Activated CD8-positive, alpha-beta memory T cell treated with anti-CD3 and anti-CD28 coated beads, Interleukin-2, amount 10 ng/mL, durations not matched to agents 7 days and 5 days (primary cell): ENCODE measurements around the gene S100A2. TPM values are rescaled to one million over a fixed set of nuclear protein-coding genes. Genes with fewer than 3 reads are reported as not detected.
"Not testable (repeated sequence)": the region's sequence is repeated elsewhere in the genome, so short reads cannot be mapped to it uniquely, and the experiment has no call there.

Source experiments
- ATAC-seq: fragments of 150-1000 bp; cut with Tn5 transposase; one replicate; pipeline ENCODE4 v1.10.0; 2021; ENCODE audit warnings: moderate library complexity
- CTCF ChIA-PET: fragments of 350-600 bp; sonication (Branson Sonifier 250); formaldehyde crosslinking; loops from one replicate; lab custom pipeline; 2021; ENCODE audit warnings: antibody characterized with exemption; lab: Charles Lee
- DNase-seq: peaks from one replicate; pipeline ENCODE4 v3.0.0-alpha.2; 2020
- H3K27ac Mint-ChIP-seq: one replicate; pipeline ENCODE4 v1.8.0; 2021; ENCODE audit warnings: mild to moderate bottlenecking, mixed read lengths
- H3K27me3 Mint-ChIP-seq: one replicate; pipeline ENCODE4 v1.8.0; 2021; ENCODE audit warnings: mixed read lengths
- H3K36me3 Mint-ChIP-seq: one replicate; pipeline ENCODE4 v1.8.0; 2021; ENCODE audit warnings: mild to moderate bottlenecking, mixed read lengths
- H3K4me1 Mint-ChIP-seq: one replicate; pipeline ENCODE4 v1.8.0; 2021; ENCODE audit warnings: mixed read lengths
- H3K4me3 Mint-ChIP-seq: one replicate; pipeline ENCODE4 v1.8.0; 2021; ENCODE audit warnings: mild to moderate bottlenecking, moderate library complexity, mixed read lengths
- H3K9me3 Mint-ChIP-seq: one replicate; pipeline ENCODE4 v1.8.0; 2022; ENCODE audit warnings: low read depth, mixed read lengths
- total RNA-seq, 2 experiments: library from RNA; stranded (reverse); gene quantifications; one replicate each; pipeline ENCODE4 v1.2.3, GENCODE V29; 2021

Gene S100A2
- total RNA-seq, 2 experiments from 2014 or later, result 0.50 to 0.96 TPM

DNA sequence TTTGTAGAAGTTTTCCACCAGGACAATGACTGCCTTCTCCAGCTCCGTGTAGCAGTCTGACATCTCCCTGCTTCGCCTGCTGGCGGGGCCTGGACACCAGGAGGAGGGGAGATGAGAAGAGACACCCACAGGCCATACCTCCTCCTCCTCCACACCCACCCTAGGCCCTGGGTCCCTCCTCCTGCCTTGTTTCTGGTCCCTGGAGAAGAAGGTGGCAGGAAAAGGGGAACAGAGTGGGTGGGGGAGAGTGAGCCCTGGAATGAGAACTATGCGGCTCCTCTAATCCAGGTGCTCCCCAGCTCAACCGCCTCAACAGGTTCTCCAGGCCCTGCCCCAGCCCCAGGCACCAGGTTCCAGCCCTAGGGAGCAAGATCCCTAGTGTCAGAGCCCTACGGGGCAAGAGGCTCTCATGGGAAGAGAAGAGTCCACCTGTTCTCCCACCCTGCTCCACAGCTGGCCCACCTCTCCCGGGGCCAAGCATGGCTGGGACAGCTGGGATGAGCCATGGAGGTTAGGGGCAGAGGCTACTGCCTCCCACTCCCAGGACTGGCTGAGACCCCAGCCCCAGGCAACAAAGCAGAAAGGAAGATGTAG is 42.5 kb upstream of the S100A2 start:
- CTCF ChIA-PET, result interaction anchor here (0.6 to 1.6 kb wide), 2 partner anchors 36 to 98 kb away, joined by 3 read pairs; no protein-coding TSS in a partner anchor
- H3K27ac Mint-ChIP-seq, result no peak overlapping the region
- ATAC-seq, result no peak
- H3K36me3 Mint-ChIP-seq, result no peaks in the 10 kb centered on the region
- H3K9me3 Mint-ChIP-seq, result no peaks in the 10 kb centered on the region
- H3K4me3 Mint-ChIP-seq, result no peak overlapping the region
- DNase-seq, result no peak
- no peaks in the 10 kb centered on the region for H3K4me1 Mint-ChIP-seq
- no peaks in the 10 kb centered on the region for H3K27me3 Mint-ChIP-seq

- DNase-seq, result no peak
- ATAC-seq, result no peak
- Mint-ChIP-seq H3K36me3 (no peaks in the 10 kb centered on the region), H3K27me3 (no peaks in the 10 kb centered on the region), H3K9me3 (no peaks in the 10 kb centered on the region), H3K4me3 (no peak overlapping the region), H3K27ac (no peak overlapping the region), H3K4me1 (peaks cover 3% of the 10 kb centered on the region)
- CTCF ChIA-PET, result interaction anchor here (0.6 to 1.6 kb wide), 3 partner anchors 26 to 97 kb away, joined by 3 to 4 read pairs (median 3); partner anchors contain the start of gene CHTOP
Observed at GRCh38 chr1:153607381-153607780, 41.7 kb upstream of the S100A2 start.

DNA sequence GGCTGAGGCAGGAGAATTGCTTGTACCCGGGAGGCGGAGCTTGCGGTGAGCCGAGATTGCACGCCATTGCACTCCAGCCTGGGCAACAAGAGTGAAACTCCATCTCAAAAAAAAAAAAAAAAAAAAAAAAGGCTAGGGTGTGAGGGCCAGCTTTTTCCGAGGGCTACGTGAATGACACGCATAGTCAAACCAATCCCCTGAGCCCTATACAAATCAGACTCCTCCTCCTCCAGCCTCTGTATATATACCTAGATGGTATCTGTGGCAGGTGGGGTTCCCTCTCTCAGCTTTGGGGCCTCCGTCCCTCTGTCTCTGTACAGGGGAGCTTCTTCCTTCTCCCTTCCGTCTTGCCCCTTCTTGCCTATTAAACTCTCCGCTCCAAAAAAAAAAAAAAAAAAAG is 40.5 kb upstream of the S100A2 start:
- Mint-ChIP-seq H3K9me3 (no peaks in the 10 kb centered on the region), H3K27ac (no peak overlapping the region), H3K36me3 (no peaks in the 10 kb centered on the region), H3K4me3 (no peak overlapping the region), H3K4me1 (peaks cover 3% of the 10 kb centered on the region), H3K27me3 (no peaks in the 10 kb centered on the region)
- ATAC-seq (no peak), DNase-seq (no peak)
- CTCF ChIA-PET, result interaction anchor here (1.3 kb wide), 1 partner anchor 27 kb away, joined by 4 read pairs; the partner anchor contains the start of gene CHTOP

DNA sequence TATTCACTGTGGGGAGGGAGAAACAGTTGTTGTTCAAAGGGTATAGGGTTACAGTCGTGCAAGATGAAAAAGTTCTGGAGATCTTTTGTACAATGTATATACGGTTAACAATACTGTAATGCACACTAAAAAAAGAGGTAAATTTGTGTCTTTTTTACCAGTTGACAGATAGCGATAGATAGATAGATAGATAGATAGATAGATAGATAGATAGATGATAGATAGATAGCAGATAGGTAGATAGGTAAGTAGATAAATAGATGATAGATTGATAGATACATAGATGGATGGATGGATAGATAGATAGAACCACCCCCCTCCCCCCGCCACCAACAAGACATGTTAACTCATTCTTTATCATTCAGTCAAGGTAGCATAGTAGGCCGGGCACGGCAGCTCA is 37.1 kb upstream of the S100A2 start:
- DNase-seq, result no peak
- CTCF ChIA-PET, result interaction anchor here (1.8 kb wide), 1 partner anchor 71 kb away, joined by 6 read pairs; no protein-coding TSS in a partner anchor
- Mint-ChIP-seq H3K36me3 (no peaks in the 10 kb centered on the region), H3K27me3 (no peaks in the 10 kb centered on the region), H3K4me1 (peaks cover 11% of the 10 kb centered on the region), H3K27ac (no peak overlapping the region), H3K4me3 (no peak overlapping the region), H3K9me3 (no peaks in the 10 kb centered on the region)
- no peak for ATAC-seq

GRCh38 chr1:153599847-153600246 is 34.2 kb upstream of the S100A2 start:
- H3K4me1 Mint-ChIP-seq, result peaks cover 14% of the 10 kb centered on the region
- CTCF ChIA-PET, result no interaction called here
- no peak overlapping the region for H3K4me3 Mint-ChIP-seq
- no peak for DNase-seq
- no peaks in the 10 kb centered on the region for H3K36me3 Mint-ChIP-seq
- no peaks in the 10 kb centered on the region for H3K27me3 Mint-ChIP-seq
- no peaks in the 10 kb centered on the region for H3K9me3 Mint-ChIP-seq
- no peak overlapping the region for H3K27ac Mint-ChIP-seq
- ATAC-seq, result no peak

- Mint-ChIP-seq H3K9me3 (no peaks in the 10 kb centered on the region), H3K36me3 (no peaks in the 10 kb centered on the region), H3K4me1 (peaks cover 14% of the 10 kb centered on the region), H3K27me3 (no peaks in the 10 kb centered on the region), H3K4me3 (no peak overlapping the region), H3K27ac (no peak overlapping the region)
- DNase-seq, result peak; percentile 46
- CTCF ChIA-PET, result interaction anchor here (1.2 kb wide), 1 partner anchor 26 kb away, joined by 4 read pairs; no protein-coding TSS in a partner anchor
- ATAC-seq, result peak; percentile 80
Observed at GRCh38 chr1:153598309-153599172, 32.9 kb upstream of the S100A2 start.

DNA sequence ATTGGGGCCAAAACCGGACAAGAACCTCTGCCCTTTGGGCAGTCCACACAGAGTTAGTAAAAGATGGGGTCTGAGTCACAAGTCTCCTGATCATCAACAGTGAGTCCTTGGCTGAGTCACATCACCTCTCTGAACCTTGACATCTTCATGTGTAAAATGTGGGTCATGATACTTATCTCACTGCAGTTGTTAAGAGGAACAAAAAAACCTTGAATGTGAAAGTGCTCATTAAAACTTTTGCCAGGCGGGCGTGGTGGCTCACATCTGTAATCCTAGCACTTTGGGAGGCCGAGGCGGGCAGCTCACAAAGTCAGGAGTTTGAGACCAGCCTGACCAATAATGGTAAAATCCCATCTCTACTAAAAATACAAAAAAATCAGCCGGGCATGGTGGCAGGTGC is 31.6 kb upstream of the S100A2 start:
- no peak overlapping the region for H3K4me3 Mint-ChIP-seq
- CTCF ChIA-PET, result interaction anchor here (1.2 kb wide), 1 partner anchor 25 kb away, joined by 4 read pairs; no protein-coding TSS in a partner anchor
- H3K27me3 Mint-ChIP-seq, result no peaks in the 10 kb centered on the region
- ATAC-seq (peak; percentile 27), DNase-seq (no peak)
- H3K36me3 Mint-ChIP-seq, result no peaks in the 10 kb centered on the region
- no peak overlapping the region for H3K27ac Mint-ChIP-seq
- H3K9me3 Mint-ChIP-seq, result no peaks in the 10 kb centered on the region
- peaks cover 11% of the 10 kb centered on the region for H3K4me1 Mint-ChIP-seq

DNA sequence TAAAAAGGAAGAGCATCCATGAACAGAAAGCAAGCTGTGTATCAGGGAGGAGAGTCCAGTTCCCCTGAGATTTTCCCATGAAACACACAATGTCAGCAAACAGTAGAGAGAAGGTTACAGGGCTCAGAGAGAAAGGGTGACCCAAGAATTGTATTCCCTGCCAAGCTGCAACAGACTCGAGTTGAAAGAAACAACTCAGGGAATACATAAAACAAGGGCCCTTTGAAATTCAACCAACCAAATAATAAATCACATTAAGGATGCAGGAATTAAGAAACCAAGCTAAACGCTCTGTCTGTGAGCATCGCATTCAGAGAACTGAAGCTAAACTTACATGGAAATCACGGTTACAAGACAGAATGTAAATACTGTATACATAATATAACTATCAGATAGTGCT is 27.1 kb upstream of the S100A2 start:
- Mint-ChIP-seq H3K36me3 (no peaks in the 10 kb centered on the region), H3K9me3 (no peaks in the 10 kb centered on the region), H3K4me3 (no peak overlapping the region), H3K27me3 (peaks cover 1% of the 10 kb centered on the region), H3K27ac (no peak overlapping the region), H3K4me1 (peaks cover 3% of the 10 kb centered on the region)
- no peak for DNase-seq
- CTCF ChIA-PET, result interaction anchor here (0.9 kb wide), 1 partner anchor 97 kb away, joined by 3 read pairs; no protein-coding TSS in a partner anchor
- ATAC-seq, result no peak

- peaks cover 19% of the 10 kb centered on the region for H3K27me3 Mint-ChIP-seq
- no peaks in the 10 kb centered on the region for H3K4me1 Mint-ChIP-seq
- ATAC-seq, result no peak
- H3K9me3 Mint-ChIP-seq, result no peaks in the 10 kb centered on the region
- CTCF ChIA-PET, result no interaction called here
- no peak overlapping the region for H3K27ac Mint-ChIP-seq
- no peak overlapping the region for H3K4me3 Mint-ChIP-seq
- no peaks in the 10 kb centered on the region for H3K36me3 Mint-ChIP-seq
- no peak for DNase-seq
Observed at GRCh38 chr1:153588482-153588881, 22.8 kb upstream of the S100A2 start.

DNA sequence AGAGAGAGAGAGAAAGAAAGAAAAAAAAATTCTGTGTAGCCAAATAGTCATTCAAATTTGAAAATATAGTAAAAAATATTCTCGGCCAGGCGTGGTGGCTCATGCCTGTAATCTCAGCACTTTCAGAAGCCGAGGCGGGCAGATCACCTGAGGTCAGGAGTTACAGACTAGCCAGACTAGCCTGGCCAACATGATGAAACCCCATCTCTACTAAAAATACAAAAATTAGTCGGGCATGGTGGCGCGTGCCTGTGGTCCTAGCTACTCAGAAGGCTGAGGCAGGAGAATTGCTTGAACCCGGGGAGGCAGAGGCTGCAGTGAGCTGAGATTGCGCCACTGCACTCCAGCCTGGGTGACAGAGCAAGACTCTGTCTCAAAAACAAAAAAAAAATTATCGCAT is 22.4 kb upstream of the S100A2 start:
- H3K27ac Mint-ChIP-seq, DNase-seq, H3K4me3 Mint-ChIP-seq, H3K4me1 Mint-ChIP-seq, ATAC-seq, CTCF ChIA-PET, H3K36me3 Mint-ChIP-seq, H3K9me3 Mint-ChIP-seq: not testable (repeated sequence)
- H3K27me3 Mint-ChIP-seq, result peaks cover 19% of the 10 kb centered on the region

GRCh38 chr1:153587314-153587713 is 21.7 kb upstream of the S100A2 start:
- CTCF ChIA-PET, result interaction anchor here (0.9 kb wide), 1 partner anchor 77 kb away, joined by 3 read pairs; no protein-coding TSS in a partner anchor

DNA sequence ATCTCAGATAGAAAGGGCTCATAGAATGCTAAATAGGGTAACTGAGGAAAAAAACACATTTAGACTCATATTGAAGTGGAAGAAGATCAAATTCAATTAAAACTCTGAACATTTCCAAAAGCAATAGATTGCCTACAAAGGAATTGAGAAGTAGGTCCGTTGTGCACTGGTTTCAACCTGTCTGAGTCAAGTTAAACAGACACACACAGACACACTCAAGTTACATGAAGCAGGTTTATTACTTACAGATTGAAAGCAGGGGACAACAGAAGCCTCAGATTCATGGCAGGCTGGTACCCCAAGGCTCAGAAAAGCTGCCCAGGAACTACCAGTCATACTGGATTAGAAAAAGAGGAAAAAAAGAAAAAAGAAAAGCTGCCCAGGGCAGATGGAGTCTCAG is 20.7 kb upstream of the S100A2 start:
- Mint-ChIP-seq H3K27me3 (peaks cover 19% of the 10 kb centered on the region), H3K36me3 (no peaks in the 10 kb centered on the region), H3K9me3 (no peaks in the 10 kb centered on the region), H3K4me1 (no peaks in the 10 kb centered on the region), H3K27ac (no peak overlapping the region), H3K4me3 (no peak overlapping the region)
- DNase-seq (no peak), ATAC-seq (no peak)
- CTCF ChIA-PET, result interaction anchor here (0.7 to 1.6 kb wide), 3 partner anchors 9 to 65 kb away, joined by 3 read pairs; partner anchors contain the start of gene S100A1

More at GRCh38 chr1:153587314-153587713, 21.7 kb upstream of the S100A2 start:
- Mint-ChIP-seq H3K36me3 (no peaks in the 10 kb centered on the region), H3K9me3 (no peaks in the 10 kb centered on the region), H3K27me3 (peaks cover 19% of the 10 kb centered on the region), H3K27ac (no peak overlapping the region), H3K4me3 (no peak overlapping the region), H3K4me1 (no peaks in the 10 kb centered on the region)
- ATAC-seq, result no peak
- DNase-seq, result no peak

GRCh38 chr1:153585006-153585405 is 19.4 kb upstream of the S100A2 start:
- no peaks in the 10 kb centered on the region for H3K9me3 Mint-ChIP-seq
- DNase-seq, result no peak
- CTCF ChIA-PET, result interaction anchor here (0.6 to 1.6 kb wide), 3 partner anchors 11 to 340 kb away, joined by 3 to 5 read pairs (median 3); no protein-coding TSS in a partner anchor
- H3K27ac Mint-ChIP-seq, result no peak overlapping the region
- no peaks in the 10 kb centered on the region for H3K36me3 Mint-ChIP-seq
- H3K4me3 Mint-ChIP-seq, result no peak overlapping the region
- peaks cover 19% of the 10 kb centered on the region for H3K27me3 Mint-ChIP-seq
- no peaks in the 10 kb centered on the region for H3K4me1 Mint-ChIP-seq
- no peak for ATAC-seq
